GM19324 (cell line): ENCODE measurements around the gene PRDM13.
"Not testable (repeated sequence)": the region's sequence is repeated elsewhere in the genome, so short reads cannot be mapped to it uniquely, and the experiment has no call there.

Experiments used
- ATAC-seq: cut with Tn5 transposase; IDR thresholded peaks from one replicate; pipeline ENCODE4 v1.9.1; 2021; ENCODE audit warnings: mild to moderate bottlenecking, moderate library complexity; ENCODE audit not compliant: unreplicated experiment, low FRiP score

PRDM13 gene

DNA sequence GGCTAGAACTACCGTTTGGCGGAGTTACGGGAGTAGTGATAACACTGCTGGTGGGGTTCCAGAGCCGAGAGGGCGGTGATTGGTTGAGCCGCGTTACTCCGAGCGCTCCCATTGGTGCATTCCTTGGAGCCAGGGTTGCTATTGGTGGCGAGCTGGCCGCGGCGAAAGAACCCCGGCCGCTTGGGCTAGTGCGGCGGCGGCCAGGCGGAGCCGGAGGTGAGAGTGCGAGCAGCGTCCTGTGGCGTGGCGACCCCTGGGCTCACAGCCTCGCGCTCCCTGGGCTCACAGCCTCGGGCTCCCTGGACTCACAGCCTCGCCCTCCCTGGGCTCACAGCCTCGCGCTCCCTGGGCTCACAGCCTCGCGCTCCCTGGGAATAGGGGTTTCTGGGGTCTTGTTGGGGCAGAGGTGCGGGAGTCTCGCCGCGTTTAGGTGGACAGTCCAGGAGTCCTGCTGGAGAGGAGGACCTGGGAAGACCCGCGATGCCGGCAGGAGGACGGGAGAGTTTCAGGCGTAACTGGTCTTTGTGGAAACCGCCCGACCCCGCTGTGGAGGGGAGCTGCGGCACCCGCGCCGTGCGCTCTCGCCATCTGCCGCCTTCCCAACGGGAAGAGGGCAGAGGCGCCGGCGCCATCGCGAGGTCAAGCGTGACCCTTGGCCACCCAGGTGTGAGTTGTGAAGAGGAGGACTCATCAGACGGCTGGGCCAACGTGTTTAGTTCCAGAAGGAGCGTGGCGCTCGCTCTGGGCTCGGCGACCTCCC is 12.2 kb downstream of the PRDM13 start:
- no peak for ATAC-seq

DNA sequence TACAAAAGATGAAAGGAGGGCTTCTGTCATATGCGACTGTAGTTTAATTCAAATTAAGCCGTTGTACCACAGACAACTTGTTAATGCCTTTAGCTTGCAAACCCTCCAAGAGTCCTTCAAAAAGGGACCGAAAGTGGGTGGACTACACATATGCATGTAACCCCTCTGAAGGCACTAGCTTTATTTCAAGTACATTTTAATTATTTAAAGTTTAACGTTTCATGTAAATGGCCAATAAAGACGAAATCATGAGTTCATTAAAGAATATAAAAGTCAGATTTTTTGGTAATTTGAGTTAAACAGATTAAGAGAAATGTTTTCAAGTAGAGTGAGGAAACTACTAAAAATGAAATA is 12.8 kb downstream of the PRDM13 start:
- ATAC-seq, result no peak

DNA sequence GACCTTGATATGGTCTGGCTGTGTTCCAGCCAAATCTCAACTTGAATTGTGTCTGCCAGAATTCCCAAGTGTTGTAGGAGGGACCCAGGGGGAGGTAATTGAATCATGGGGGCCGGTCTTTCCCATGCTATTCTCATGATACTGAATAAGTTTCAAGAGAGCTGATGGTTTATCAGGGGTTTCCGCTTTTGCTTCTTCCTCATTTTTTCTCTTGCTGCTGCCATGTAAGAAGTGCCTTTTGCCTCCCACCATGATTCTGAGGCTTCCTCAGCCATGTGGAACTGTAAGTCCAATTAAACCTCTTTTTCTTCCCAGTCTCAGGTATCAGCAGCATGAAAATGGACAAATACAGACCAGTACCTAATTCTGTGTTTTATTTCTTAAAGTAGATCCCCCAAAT is 15.4 kb downstream of the PRDM13 start:
- not testable (repeated sequence) for ATAC-seq

DNA sequence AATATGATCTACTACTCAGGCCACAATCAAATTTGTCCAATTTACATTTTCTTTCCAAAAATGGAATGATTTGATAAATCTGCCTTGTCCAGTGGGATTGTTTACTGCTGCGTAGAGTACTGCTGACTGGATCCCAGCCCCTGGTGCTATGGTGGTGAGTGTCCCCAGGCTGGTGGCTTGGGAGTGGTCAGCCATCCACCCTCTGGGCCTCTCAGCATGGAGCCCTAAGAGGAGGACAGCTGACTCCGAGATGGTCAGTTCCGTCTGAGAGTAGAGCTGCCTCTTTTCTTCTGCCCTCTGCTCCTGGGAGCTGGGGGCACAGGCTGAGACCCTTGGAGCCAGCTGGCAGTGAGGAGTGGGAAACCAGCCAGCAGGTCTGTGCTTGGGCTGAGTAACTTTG is 22.7 kb downstream of the PRDM13 start:
- no peak for ATAC-seq

DNA sequence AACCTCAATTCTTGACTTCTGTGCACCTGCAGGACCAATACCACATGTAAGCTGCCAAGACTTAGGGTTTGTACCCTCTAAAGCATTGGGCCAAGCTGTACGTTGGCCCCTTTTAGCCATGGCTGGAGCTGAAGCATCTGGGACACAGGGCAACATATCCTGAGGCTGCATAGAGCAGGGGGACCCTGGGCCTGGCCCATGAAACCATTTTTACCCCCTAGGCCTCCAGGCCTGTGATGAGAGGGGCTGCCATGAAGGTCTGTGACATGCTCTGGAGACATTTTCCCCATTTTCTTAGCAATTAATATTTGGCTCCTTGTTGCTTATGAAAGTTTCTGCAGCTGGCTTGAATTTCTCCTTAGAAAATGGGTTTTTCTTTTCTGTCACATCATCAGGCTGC is 31.0 kb downstream of the PRDM13 start:
- no peak for ATAC-seq

DNA sequence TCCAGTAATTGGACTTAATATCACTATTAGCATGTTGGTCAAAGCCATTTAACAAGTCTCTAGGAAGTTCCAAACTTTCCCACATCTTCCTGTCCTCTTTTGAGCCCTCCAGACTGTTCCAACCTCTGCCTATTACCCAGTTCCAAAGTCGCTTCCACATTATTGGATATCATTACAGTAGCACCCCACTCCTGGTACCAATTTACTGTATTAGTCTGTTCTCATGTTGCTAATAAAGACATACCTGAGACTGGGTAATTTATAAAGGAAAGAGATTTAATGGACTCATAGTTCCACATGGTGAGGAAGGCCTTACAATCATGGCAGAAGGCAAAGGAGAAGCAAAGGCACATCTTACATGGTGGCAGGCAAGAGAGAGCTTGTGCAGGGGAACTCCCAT is 31.7 kb downstream of the PRDM13 start:
- ATAC-seq, result not testable (repeated sequence)

DNA sequence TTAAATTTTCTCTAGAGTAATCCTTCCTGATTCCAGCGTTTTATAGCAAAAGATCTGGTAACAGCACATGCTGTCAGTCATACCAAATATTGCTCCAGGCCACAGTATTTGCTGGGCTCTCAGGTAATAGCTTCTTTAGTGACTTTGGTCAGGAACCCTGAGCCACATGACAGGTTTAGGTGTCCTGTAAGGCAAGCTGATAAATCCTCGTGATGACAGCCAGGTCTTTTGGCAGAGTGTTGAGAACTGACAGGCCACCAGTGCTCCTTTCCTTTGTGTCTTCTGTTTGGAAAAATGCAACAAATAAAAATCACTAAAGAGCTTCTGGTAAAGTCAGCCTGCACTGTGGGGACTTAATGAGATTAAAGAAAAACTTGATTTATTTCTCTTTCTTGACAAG is 34.6 kb downstream of the PRDM13 start:
- ATAC-seq, result no peak

DNA sequence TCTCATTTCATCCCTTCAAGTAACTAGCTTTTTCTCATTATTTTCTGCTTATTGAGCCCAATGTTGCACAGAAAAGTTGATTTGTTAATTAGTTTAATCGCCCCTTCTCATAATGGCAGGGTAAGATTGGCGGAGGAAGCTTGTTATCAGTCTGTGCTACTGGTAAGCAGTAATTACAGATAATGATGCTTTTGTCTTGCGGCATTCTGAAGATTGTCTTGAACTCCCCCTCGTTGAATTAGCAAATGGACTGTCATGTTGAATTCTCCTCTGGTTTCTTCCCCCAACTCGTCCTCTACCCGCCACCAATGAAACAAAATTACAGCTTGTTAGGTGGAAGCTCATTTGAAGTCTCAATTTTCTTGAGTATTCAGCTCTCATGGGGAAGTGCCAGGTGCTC is 39.4 kb downstream of the PRDM13 start:
- ATAC-seq, result no peak

DNA sequence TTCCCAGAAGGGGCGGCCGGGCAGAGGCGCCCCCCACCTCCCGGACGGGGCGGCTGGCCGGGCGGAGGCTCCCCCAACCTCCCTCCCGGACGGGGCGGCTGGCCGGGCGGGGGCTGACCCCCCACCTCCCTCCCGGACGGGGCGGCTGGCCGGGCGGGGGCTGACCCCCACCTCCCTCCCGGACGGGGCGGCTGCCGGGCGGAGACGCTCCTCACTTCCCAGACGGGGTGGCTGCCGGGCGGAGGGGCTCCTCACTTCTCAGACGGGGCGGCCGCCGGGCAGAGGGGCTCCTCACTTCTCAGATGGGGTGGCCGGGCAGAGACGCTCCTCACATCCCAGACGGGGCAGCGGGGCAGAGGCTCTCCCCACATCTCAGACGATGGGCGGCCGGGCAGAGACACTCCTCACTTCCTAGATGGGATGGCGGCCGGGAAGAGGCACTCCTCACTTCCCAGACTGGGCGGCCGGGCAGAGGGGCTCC is 43.5 kb downstream of the PRDM13 start:
- ATAC-seq, result not testable (repeated sequence)

DNA sequence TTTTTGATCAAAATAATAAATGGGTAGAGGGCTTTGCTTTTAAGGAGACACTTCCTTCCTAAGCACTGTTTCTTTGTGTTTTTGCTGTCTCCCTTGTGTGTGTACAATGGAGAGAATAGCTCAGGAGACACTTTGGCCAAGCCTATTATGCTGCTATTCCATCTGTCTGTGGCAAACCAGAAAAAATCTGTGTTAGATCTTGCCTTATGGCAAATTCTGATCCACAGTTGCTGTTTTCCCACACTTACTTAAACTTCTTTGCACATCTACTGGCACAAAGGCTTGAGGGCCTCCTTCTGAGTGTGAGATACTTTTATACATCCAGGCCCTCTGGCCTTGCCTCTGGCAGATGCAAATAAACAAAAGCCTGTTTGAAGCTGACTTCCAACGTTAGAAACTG is 53.6 kb downstream of the PRDM13 start:
- no peak for ATAC-seq

DNA sequence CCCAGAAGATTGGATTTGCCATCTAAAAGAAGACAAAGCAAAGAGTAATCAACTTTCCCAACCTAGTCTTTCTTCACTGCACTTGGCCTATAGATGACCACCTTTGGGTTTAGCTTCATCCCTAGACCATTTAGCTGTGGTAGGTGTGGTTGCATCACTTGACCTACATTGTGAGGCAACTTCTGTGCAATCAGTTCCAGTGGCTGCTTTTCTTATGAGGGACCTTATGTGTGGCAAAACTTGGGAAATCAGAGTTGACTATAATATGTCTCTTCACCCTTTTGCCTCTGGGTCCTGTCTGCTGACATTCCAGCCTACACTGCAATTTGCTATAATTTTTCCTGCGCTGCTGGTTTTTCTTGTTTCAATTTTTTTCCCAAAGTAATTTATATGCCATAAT is 55.2 kb downstream of the PRDM13 start:
- ATAC-seq, result no peak

DNA sequence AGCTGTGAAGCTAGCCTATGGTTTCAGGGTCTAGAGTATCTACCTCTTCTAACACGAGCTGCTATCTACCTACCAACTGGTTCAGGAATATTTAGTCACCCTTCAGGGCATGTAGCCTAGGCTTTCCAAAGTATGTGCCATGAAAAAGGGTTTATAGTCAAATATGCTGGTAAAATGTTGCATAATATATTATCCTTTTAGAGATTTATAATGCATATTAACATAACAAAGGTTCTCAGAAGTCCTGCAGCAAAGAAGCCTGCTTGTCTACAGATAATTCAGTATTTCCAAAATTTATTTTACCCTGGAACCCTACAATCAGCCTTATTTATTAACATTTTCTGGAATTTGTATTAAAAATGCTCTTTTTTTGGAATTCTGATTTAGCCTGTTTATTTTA is 56.0 kb downstream of the PRDM13 start:
- ATAC-seq, result no peak
